K562 (cell line): ENCODE measurements around the gene CHGA. TPM values are rescaled to one million over a fixed set of nuclear protein-coding genes. Genes with fewer than 3 reads are reported as not detected.
A peak's percentile ranks its signal among the peaks of the same experiment; 100 is the strongest.

ENCODE experiments used
- ATAC-seq: fragments of 200-7000 bp; cut with Tn5 transposase; 3 replicates; pipeline ENCODE4 v1.9.1; 2020; ENCODE audit warnings: moderate library complexity
- BruUV-seq: library from RNA; stranded (reverse); fragments of 400-500 nt; replicated peaks from 2 replicates; lab custom pipeline; 2021; lab: Mats Ljungman, UMichigan
- CTCF ChIA-PET: fragments of 300-600 bp; formaldehyde crosslinking; extraction: SDS; loops from one replicate; lab custom pipeline; 2021; ENCODE audit warnings: low intra/inter-chr PET ratio; lab: Yijun Ruan, JAX
- POLR2A ChIA-PET: fragments of 300-600, 350-650 bp; sonication (Branson Sonifier 250); formaldehyde crosslinking; extraction: SDS; loops from one replicate; lab custom pipeline; 2021; ENCODE audit warnings: antibody characterized with exemption, inconsistent platforms; lab: Yijun Ruan, JAX
- DNase-seq, 4 experiments: peaks; one replicate each; pipeline versions ENCODE4 v3.0.0 to v3.0.0-alpha.2; 2011 to 2018; ENCODE audit warnings: low spot score in 3 of 4, mixed read lengths in 3 of 4; ENCODE audit errors: extremely low read depth in 1 of 4
- FAIRE-seq: peaks from 2 replicates; lab custom pipeline; 2011; peaks lifted over from hg19 to GRCh38; lab: Jason Lieb, UNC
- H2AFZ ChIP-seq: 2 replicates; pipeline ENCODE4 v1.6.0; 2011; ENCODE audit warnings: low read depth, low read length, control low read depth, inconsistent platforms
- H3K27ac ChIP-seq: fragments of 200-600 bp; 3 replicates; pipeline ENCODE4 v1.8.0; 2011; ENCODE audit warnings: low read depth, mild to moderate bottlenecking, control low read depth, inconsistent platforms, low read length, moderate library complexity, mixed read lengths; ENCODE audit errors: extremely low read depth
- H3K27me3 ChIP-seq, 2 experiments: fragments of 300-600 bp in 1 of 2; 2 replicates in 1 of 2; 3 replicates in 1 of 2; pipeline versions ENCODE4 v1.6.0 to v1.8.0; 2011; ENCODE audit warnings: inconsistent platforms in 2 of 2, low read length in 2 of 2, mild to moderate bottlenecking in 1 of 2, mixed read lengths in 1 of 2, moderate library complexity in 1 of 2; ENCODE audit not compliant: control insufficient read depth in 2 of 2, insufficient read depth in 2 of 2
- H3K36me3 ChIP-seq: fragments of 300-600 bp; 3 replicates; pipeline ENCODE4 v1.8.0; 2011; ENCODE audit warnings: mild to moderate bottlenecking, low read length, inconsistent platforms; ENCODE audit not compliant: control insufficient read depth, insufficient read depth
- H3K4me1 ChIP-seq, 2 experiments: fragments of 200-600 bp in 1 of 2; replicated peaks in 1 of 2; 2 replicates in 1 of 2; 3 replicates in 1 of 2; pipeline versions ENCODE4 v1.5.1 to v1.8.0; 2011; ENCODE audit warnings: inconsistent platforms in 2 of 2, low read length in 2 of 2, mild to moderate bottlenecking in 1 of 2, mixed read lengths in 1 of 2, moderate library complexity in 1 of 2; ENCODE audit not compliant: control insufficient read depth in 2 of 2, insufficient read depth in 2 of 2
- H3K4me2 ChIP-seq: 2 replicates; pipeline ENCODE4 v1.6.1; 2011; ENCODE audit warnings: low read length, control low read depth, inconsistent platforms, mixed read lengths; ENCODE audit not compliant: insufficient read depth
- H3K4me3 ChIP-seq: fragments of 200-600 bp; sonication (generic), shearing (Covaris generic); 2 replicates; pipeline ENCODE4 v1.5.1; 2016; ENCODE audit warnings: control low read depth, inconsistent platforms
- H3K79me2 ChIP-seq: fragments of 200-600 bp; 3 replicates; pipeline ENCODE4 v1.8.0; 2011; ENCODE audit warnings: low read length, inconsistent platforms; ENCODE audit not compliant: control insufficient read depth, insufficient read depth
- H3K9ac ChIP-seq, 2 experiments: 2 replicates each; pipeline versions ENCODE4 v1.6.0 to v1.6.1; 2011; ENCODE audit warnings: low read depth in 2 of 2, low read length in 2 of 2, control low read depth in 1 of 2, inconsistent platforms in 1 of 2, mild to moderate bottlenecking in 1 of 2, mixed read lengths in 1 of 2; ENCODE audit not compliant: insufficient read depth in 1 of 2
- H3K9me1 ChIP-seq: one replicate; pipeline ENCODE4 v1.6.0; 2011; ENCODE audit warnings: inconsistent platforms, mild to moderate bottlenecking, low read length, moderate library complexity; ENCODE audit not compliant: control insufficient read depth, insufficient read depth
- H3K9me3 ChIP-seq: replicated peaks from 2 replicates; pipeline ENCODE4 v1.5.1; 2011; ENCODE audit warnings: low read depth, low read length, inconsistent platforms; ENCODE audit not compliant: control insufficient read depth, insufficient read depth
- H4K20me1 ChIP-seq: replicated peaks from 2 replicates; pipeline ENCODE4 v1.6.1; 2011; ENCODE audit warnings: low read length, inconsistent platforms, mixed read lengths; ENCODE audit not compliant: control insufficient read depth, insufficient read depth
- C11orf30 ChIP-seq: fragments of 450-650 bp; IDR thresholded peaks from 2 replicates; pipeline ENCODE4 v1.6.1; 2016; ENCODE audit warnings: low read depth, mild to moderate bottlenecking
- FOXP1 ChIP-seq: sonication (generic); formaldehyde crosslinking; IDR thresholded peaks from 2 replicates; pipeline ENCODE4 v1.8.0; 2022; ENCODE audit warnings: mild to moderate bottlenecking, missing genetic modification reagents
- MYNN ChIP-seq, 2 experiments: sonication (generic); formaldehyde crosslinking in 1 of 2; IDR thresholded peaks; 2 replicates each; pipeline versions ENCODE4 v1.5.0 to v1.6.1; 2016 to 2020; ENCODE audit warnings: antibody characterized with exemption in 1 of 2, missing genetic modification reagents in 1 of 2
- PHF21A ChIP-seq: fragments of 450-650 bp; IDR thresholded peaks from 2 replicates; pipeline ENCODE4 v1.6.1; 2017; ENCODE audit warnings: low read depth, borderline replicate concordance
- XRCC5 ChIP-seq: fragments of 200-400 bp; formaldehyde crosslinking; IDR thresholded peaks from 2 replicates; pipeline ENCODE4 v1.6.1; 2017; ENCODE audit warnings: low read depth, mild to moderate bottlenecking, low read length
- ZNF316 ChIP-seq: fragments of 450-650 bp; IDR thresholded peaks from 2 replicates; pipeline ENCODE4 v1.6.1; 2016
- WGBS: fragments of 100-300 bp; shearing (Covaris generic); methylation state at CpG from one replicate; pipeline ENCODE4 v1.1.6; 2016; ENCODE audit warnings: low coverage, mixed read lengths; ENCODE audit not compliant: insufficient coverage; ENCODE audit errors: missing lambda C conversion rate; 5-methylcytosine and 5-hydroxymethylcytosine counted together
- in situ Hi-C: fragments of 300-500 bp; cut with MboI; formaldehyde crosslinking; loops from 4 replicates; pipeline ENCODE4 v1.15.0; 2018; ENCODE audit warnings: inconsistent platforms, mixed read lengths
- intact Hi-C: fragments of 100-400 bp; cut with micrococcal nuclease; formaldehyde crosslinking; loops from 2 replicates; pipeline ENCODE4 v1.14.2; 2022
- polyA plus RNA-seq, 8 experiments: library from polyadenylated mRNA; depleted of rRNA in 4 of 8; stranded (reverse) in 5 of 8; unstranded in 3 of 8; fragments of >200 nt; fragmentation: Nextera tagmentation in 2 of 8; fragmentation: Illumina TruSeq in 1 of 8; extraction: Ambion mirVana in 2 of 8; extraction: Trizol in 1 of 8; gene quantifications; 2 replicates each; pipeline versions ENCODE4 v1.2.1 to v1.2.3, GENCODE V29; 2011 to 2014; ENCODE audit warnings: inconsistent platforms in 1 of 8, missing spikeins in 1 of 8
- total RNA-seq, 7 experiments: library from RNA; depleted of rRNA in 6 of 7; stranded (reverse); fragments of >200 nt in 6 of 7; fragmentation: Illumina TruSeq in 2 of 7; extraction: Trizol in 2 of 7; gene quantifications; 2 replicates each; pipeline versions ENCODE4 v1.2.1 to v1.2.3, GENCODE V29; 2011 to 2021; ENCODE audit warnings: low replicate concordance in 1 of 7

CHGA gene
- total and polyA plus RNA-seq, 9 of the 15 experiments (the other 6 are each of a cell fraction or from before 2014, with no cell fraction given), result not detected

GRCh38 chr14:92922155-92922735 lies 705 bp upstream of the CHGA start:
- Histone ChIP-seq H2AFZ (no peak overlapping the region), H3K9ac (no peak overlapping the region), H3K79me2 (no peaks in the 10 kb centered on the region), H3K4me3 (no peak overlapping the region), H3K9me1 (no peaks in the 10 kb centered on the region), H3K27ac (no peak overlapping the region), H3K9me3 (no peaks in the 10 kb centered on the region), H3K27me3 (peaks cover 0 to 10% of the 10 kb centered on the region in 2 experiments; a peak in 2 of 5 replicates), H3K4me1 (peaks cover 0 to 7% of the 10 kb centered on the region in 2 experiments; a peak in 1 of 5 replicates), H3K36me3 (no peaks in the 10 kb centered on the region), H4K20me1 (no peaks in the 10 kb centered on the region; the same call in 1 of the 2 replicates), H3K4me2 (no peak overlapping the region)
- in situ Hi-C loops, result no loop called here
- intact Hi-C loops, result no loop called here
- ATAC-seq (no peak), FAIRE-seq (no peak), DNase-seq (no peak)
- WGBS, result 9% methylated on average over 4 of the region's 4 CpGs
- POLR2A ChIA-PET, result interaction anchor here (0.5 to 1.2 kb wide), 2 partner anchors 28 to 387 kb away, joined by 3 read pairs; no protein-coding TSS in a partner anchor
- no TSS peak for BruUV-seq
- 0 out of 2 replicates have a peak, but pooled peaks have one; percentile 9 for TF ChIP-seq C11orf30
- TF ChIP-seq PHF21A, result no peak
- TF ChIP-seq FOXP1 (CRISPR knock-in tag), result no peak
- peak; percentile 55 for TF ChIP-seq ZNF316
- no peak for TF ChIP-seq MYNN (IDR thresholded peaks at IDR 0.05)
- no peak for TF ChIP-seq MYNN (CRISPR knock-in tag; IDR thresholded peaks at IDR 0.05)
- no peak for TF ChIP-seq XRCC5
- CTCF ChIA-PET, result no interaction called here
